ENCODE results near the gene SPATA20. TPM values are rescaled to one million over a fixed set of nuclear protein-coding genes. Genes with fewer than 3 reads are reported as not detected.

The SPATA20 gene
- 2.4 and 4.9 TPM in 2 replicates for polyA plus RNA-seq

GRCh38 chr17:50547035-50547735, at the start of gene SPATA20:
Gene SPATA20, plus strand, starts transcription at chr17:50547174. Its CDS starts 35 bp downstream, at chr17:50547209.

GRCh38 chr17:50507871-50508572, 39.0 kb upstream of the SPATA20 start, which contains the start of gene MYCBPAP:
Gene MYCBPAP, plus strand, starts transcription at chr17:50508439. Its CDS starts 236 bp downstream, at chr17:50508675.

GRCh38 chr17:50532452-50533024, 14.4 kb upstream of the SPATA20 start, which contains the start of gene EPN3:
Gene EPN3, plus strand, starts transcription at chr17:50532735. Its CDS starts 3,822 bp downstream, at chr17:50536557.

DNA sequence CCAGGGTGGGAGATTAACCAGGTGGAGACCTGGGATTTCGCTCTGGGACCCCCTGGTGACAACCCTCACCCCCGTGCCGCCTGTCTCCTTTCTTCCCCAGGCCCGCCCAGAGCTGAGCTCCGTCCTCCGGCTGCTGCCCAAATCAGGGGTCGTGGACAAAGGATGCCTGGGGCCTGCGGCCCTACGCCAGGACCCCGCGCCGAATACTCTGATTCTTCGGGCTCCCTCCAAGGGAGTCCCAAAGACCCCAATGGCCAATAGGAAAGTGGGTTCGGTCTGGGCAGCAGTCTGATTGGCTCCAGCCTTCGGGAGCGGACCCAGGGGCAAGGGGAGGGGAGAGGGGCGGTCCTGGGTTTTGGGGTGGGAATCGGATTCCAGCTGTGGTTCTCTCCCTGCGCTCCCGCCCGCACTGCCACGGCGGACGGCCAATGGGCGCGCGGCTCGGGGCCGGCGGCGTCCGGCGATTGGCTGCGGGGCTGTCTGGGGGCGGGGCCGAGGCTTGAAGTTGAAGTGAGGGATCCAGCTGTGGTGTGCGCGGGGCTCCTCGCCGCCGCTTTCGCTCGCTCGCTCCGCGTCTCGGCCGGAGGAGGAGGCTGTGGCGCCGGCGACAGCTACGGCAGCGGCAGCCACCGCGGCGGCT, 13.3 kb downstream of the SPATA20 start, which contains the start of gene CACNA1G:
Gene CACNA1G, plus strand, starts transcription at position 531 of the 640 bp plus-strand sequence. CDS start 745 bp downstream, outside the sequence.

Other genes starting within 250 kb of the SPATA20 start
- gene XYLT2, start 201.0 kb upstream of the SPATA20 start, polyA plus RNA-seq: 23.1 and 38.2 TPM in 2 replicates
- 272 and 327 TPM in 2 replicates for gene MRPL27, start 174.0 kb upstream of the SPATA20 start, polyA plus RNA-seq
- 0.35 TPM in 1 of 2 replicates, not detected in the other for gene EME1, start 173.9 kb upstream of the SPATA20 start, polyA plus RNA-seq
- gene LRRC59, start 149.7 kb upstream of the SPATA20 start, polyA plus RNA-seq: 13.2 and 24.3 TPM in 2 replicates
- 5.7 TPM in 1 of 2 replicates, not detected in the other for gene ACSF2, start 121.0 kb upstream of the SPATA20 start, polyA plus RNA-seq
- 1.8 and 2.1 TPM in 2 replicates for gene CHAD, start 78.3 kb upstream of the SPATA20 start, polyA plus RNA-seq
- gene RSAD1, start 68.3 kb upstream of the SPATA20 start, polyA plus RNA-seq: 11.6 and 12.8 TPM in 2 replicates
- gene MYCBPAP, start 38.7 kb upstream of the SPATA20 start, polyA plus RNA-seq: not detected in 2 replicates
- gene EPN3, start 14.4 kb upstream of the SPATA20 start, polyA plus RNA-seq: not detected in 2 replicates
- gene CACNA1G, start 13.5 kb downstream of the SPATA20 start, polyA plus RNA-seq: 54.6 and 83.3 TPM in 2 replicates
- 0.45 and 4.3 TPM in 2 replicates for gene ABCC3, start 87.7 kb downstream of the SPATA20 start, polyA plus RNA-seq
- 30.9 and 33.4 TPM in 2 replicates for gene ANKRD40, start 160.7 kb downstream of the SPATA20 start, polyA plus RNA-seq
- 310 and 349 TPM in 2 replicates for gene LUC7L3, start 172.4 kb downstream of the SPATA20 start, polyA plus RNA-seq
- not detected in 2 replicates for gene ANKRD40CL, start 220.3 kb downstream of the SPATA20 start, polyA plus RNA-seq

All from Purkinje cell (primary cell).